Hematopoietic multipotent progenitor cell treated with erythropoietin and hydrocortisone succinate and interleukin-3 and kit ligand, for 4 days (in vitro differentiated cells): ENCODE results near the gene APP.

Source experiments
- DNase-seq: peaks from one replicate; pipeline ENCODE4 v3.0.0-alpha.2; 2015

Gene APP

DNA sequence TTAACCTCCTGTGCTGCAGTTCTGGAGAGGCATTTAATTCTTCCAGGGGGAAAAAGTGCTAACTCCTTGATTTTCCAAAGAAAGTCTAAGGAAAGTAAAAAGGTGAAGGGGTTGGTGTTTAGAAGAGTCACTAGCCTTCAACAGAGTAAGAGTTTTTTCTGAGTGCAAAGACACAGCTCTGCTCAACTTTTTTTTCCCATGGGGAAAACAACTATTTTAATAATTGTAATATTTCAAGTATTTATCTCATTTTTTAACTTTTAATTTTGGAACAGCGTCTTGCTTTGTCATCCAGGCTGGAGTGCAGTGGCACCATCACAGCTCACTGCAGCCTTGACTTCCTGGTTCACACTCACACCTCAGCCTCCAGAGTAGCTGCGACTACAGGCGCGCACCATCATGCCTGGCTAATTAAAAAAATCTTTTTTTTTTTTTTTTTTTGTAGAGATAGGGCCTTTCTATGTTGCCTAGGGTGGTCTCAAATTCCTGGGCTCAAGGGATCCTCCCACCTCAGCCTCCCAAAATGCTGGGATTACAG is 202.6 kb downstream of the APP start:
- no peak for DNase-seq

DNA sequence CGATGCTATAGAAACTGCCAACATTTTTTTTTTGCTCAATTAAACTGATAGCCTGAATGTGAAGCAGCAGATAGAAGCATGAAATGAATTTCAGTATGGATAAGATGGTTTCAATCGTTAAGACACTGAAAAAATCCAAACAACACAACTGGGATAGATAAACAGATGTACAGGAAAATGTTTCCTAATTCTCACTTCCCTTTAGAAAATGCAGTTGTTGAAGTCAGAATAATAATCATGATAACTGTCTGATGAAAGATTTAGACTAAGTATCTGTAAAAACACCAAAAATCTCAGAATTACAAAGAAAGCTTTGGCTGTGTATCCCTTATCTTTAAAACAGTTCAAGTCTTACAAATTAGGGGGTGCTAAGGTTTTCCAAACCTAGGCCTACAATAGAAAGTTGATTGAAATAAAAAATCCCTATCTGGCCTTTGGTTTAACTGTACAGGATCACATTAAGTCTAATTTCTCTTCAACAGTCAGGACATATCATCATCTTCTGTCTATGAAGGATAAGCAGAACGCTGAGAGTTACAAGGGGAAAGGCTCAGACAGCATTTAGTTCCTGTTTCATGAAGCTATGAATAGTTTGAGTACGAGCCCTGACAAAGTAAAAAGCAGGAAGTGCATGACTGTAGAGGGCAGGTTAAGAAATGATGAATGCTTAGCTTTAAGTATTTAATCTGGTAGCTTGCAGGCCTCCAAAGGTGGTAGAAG is 203.2 kb downstream of the APP start:
- DNase-seq = peak; percentile 80

DNA sequence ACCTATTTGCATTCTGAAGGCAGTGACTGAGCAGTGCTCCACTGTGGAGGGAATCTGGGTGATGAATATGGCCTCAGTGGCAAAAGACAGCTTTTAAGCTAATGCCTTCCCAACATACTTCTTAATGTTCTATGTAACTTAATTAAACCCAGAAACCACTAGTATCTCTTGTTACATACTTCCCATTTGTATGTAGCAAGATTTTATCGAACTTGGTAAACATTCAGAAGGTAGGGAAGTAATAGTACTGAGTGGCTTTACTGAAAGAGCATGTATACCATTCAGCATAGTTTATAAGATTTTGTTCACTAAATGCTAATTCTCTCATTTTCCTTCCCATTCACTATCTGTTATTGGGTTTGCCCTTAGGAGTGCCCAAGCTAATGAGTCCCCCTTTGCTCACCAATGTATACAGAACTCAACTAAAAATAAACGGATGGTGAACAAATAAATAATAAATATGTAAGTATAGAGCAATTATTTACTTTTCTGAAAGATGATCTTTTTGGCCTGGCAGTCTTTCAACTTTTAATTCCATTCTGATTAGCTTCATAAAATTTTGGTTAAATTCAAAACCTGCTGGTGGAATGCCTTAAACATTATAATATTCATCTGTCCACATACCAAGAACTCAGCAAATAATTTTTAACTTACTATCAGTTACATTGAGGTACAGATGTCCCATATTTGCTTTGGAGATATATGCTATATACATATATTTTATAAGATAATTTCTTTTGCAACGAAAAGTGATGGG is 204.4 kb downstream of the APP start:
- no peak for DNase-seq

DNA sequence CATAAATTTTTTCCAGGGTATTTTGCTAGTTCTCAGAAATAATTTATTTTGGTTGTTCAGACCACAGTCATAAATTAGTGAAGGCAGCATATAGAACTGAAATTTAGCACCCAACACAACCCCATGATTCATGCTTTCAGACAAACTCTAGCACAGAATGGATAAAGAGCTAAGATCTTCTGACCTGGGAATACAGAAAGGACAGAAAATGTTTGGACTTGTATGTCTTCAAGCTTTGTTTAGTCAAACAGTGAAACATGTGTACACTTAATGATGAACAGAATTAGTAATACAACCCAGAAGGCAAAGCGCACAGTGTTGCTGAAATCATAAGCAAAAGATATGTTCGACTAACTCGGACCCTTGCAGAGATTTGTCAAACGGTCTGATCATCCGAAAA is 205.6 kb downstream of the APP start:
- DNase-seq = no peak

DNA sequence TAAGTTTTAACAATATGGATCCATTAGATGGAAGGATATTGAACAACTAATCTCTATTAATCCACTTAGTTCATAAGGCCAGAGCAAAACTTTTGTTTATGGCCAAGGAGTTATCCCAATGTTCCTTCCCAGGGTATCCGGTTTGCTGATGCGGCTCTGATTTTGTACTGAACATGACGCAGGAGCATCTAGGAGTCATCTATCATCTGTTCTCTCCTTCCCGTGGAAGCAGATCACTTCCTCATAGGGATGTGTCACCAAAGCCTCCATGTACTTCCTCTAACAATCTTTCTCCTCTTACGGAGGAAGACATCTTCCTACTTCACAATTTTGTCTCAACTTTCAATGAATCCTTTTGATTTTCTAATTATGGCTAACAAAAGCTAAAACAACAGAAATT is 206.6 kb downstream of the APP start:
- DNase-seq = no peak

DNA sequence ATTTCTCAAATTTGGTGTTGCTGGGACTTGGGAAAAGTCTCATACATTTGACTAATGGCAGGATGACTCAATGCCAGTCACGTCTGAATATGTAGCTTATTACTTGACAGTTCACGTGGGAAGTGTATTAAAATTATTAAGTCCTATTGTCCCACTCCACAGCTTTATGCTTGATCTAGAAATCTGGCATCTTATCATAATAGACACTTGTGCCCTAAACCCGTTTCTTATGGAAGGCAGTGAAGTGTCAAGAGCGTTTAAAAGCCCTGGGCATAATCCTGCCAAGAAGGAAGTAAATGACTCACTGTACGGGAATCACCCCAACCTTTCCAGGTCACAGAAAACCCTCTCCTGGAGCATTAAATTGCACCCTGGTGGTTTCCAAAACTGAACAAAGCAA is 207.4 kb downstream of the APP start:
- no peak for DNase-seq

DNA sequence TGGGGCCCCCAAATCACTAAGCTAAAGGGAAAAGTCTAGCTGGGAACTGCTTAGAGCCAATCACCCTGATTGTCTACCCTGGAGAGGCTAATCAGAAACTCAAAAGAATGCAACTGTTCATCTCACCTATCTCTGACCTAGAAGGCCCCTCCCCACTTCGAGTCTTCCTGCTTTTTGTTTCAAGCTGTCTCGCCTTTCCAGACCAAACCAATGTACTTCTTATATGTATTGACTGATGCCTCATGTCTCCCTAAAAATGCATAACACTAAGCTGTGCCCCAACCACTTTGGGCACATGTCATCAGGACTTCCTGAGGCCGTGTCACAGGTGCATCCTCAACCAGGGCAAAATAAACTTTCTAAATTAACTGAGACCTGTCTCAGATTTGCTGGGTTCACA is 209.5 kb downstream of the APP start:
- DNase-seq = peak; percentile 14

DNA sequence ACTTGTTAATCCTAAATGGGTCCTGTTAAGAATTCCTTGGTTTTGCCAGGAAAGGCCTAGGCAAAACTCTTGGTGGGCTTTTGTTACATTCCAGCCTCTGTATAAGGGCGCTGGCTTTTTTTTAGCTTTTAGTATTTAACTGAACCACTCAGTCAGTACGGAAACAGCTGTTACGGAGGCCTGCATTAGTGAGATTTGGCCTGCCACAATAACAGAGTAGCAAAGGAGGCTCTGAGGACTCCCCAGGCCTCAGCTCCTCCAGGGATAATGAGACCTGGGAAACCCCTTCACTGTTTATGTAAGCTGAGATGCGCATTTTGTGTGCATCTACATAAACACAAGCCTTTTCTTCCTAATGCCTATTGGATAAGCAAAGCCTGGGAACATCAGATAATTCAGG is 210.2 kb downstream of the APP start:
- DNase-seq = peak; percentile 37

DNA sequence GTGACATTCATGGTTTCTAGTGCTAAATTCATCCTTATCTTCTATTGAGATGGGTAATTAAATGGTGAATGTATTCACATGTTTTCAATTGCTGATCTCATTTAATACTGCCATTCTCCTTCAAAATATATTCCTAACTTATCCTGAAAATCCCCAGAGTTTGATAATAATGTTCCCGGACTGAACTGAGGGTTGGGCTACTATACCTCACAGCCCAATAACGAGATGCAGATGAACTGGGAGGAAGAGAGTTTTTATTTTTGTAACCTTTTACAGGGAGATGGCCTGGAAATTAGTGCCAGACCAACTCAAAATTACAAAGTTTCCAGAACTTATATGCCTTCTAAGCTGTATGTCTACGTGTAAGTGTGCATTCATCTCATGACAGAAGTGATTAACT is 210.8 kb downstream of the APP start:
- DNase-seq = no peak

DNA sequence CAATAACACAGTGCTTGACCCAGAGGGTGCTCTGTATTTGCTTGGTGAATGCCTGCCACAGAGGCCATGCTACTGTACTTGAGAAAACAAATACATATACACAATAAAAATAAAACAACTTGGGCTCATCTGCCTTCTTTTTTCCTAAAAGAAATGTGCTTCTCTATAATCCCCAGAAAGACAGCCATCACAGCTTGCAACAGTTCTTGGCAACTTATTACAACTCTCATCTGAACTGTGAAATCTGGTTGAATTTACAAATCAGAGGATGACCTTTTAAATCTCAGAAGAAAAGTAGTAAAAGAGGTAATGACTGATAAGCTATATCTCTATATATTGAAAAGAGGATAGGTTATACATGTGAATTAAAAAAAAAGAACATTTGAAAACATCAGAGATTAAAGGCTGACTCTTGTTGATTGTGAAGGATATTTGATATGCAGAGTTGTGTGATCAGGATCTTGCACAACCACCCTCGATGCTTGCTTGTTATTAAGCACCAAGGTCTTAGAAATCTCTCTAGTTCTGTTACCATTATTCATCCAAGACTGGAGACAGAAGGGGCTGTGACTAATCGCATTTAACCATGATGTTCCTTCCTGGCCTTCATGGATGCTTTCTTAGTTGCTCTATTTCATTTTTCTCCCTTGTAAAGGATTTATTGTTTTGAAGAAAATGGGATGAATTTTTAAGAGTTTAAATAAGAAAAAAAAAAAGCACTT is 213.4 kb downstream of the APP start:
- DNase-seq = no peak

DNA sequence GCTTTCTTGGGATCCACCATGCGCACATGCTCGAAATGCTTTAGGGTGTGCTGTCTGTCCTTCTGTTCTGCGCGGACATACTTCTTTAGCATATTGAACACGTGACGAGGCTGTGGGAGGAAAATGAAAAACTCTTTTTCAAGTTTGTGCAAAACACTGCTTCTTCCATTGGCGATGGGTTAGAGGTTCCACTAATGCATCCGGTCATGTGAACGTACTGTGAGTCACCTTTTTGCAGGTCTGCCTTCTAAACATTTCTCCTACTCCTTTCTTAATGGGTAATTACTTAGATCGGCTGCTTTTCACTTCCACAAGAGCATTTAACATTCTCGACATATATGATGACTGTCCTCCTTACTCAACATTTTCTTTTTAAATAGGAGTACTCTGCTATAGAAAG is 214.9 kb downstream of the APP start:
- no peak for DNase-seq

DNA sequence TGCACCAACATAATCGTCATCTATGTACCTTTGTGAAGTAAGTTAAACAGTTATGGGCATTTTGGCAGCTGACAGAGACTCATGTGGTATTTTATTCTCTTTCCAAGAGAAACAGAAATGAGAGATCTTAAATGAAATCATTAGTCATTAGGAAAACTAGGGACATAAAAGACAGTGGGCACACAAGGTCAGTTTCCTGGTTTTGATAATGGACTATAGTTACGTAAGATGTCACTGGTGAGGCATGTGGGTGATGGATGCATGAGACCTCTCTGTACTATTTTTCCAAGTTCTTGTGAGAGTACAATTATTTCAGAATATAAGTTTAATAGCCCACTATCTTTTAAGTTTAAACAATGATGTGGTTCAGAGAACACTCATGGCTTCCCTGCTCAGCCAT is 216.9 kb downstream of the APP start:
- no peak for DNase-seq

DNA sequence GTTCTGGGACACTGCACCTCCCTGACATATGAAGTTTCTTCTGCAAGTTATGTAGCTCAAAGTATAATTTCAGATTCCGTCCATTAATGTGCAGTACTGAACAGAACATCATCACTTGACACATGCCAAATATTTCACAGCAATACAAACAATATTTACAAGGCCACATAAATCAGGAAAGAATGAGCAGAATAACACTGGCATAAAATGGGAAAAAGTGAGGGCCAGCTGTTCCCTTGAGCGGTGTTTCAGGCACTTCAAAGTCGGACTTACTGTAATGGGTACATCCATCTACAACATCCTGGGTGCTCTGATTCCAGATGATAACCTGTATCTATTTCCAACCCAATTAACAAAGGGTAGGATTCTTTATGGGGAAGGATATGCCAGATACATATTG is 217.4 kb downstream of the APP start:
- no peak for DNase-seq

DNA sequence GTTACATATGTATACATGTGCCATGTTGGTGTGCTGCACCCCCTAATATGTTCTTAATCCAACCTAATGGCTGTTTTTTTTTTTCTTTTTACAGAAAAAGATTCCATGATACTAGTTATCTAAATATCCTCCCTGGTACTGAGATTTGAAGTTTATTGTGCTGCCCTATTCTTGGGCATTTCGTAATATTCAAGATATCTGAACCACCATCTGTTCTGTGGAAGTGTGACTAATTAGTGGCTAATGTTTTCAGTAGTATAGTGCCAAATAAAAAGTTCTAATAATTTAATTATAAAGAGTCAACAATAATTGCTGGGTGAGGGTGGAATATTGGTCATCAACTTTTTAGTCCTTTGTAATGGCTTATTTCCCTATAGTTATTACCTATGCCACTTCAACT is 218.3 kb downstream of the APP start:
- DNase-seq = peak; percentile 21

DNA sequence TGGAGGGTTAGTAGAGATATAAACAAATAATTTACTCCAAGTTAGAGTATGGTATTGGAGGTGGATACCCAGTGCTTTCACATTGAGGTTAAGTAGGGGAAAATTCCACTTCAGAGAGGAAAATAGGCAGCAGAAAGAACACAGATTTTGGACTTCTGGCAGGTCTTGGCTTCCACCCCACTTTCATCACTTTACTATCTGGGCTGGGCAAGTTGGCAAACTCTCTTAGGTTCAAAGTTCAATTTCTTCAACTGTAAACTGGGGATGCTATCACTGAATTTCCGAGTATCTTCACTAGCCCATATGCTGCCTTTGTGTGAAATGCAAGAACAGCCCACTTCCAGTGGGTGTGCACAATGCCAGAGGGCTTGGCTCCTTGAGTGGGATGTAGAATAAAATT is 220.9 kb downstream of the APP start:
- DNase-seq = no peak

DNA sequence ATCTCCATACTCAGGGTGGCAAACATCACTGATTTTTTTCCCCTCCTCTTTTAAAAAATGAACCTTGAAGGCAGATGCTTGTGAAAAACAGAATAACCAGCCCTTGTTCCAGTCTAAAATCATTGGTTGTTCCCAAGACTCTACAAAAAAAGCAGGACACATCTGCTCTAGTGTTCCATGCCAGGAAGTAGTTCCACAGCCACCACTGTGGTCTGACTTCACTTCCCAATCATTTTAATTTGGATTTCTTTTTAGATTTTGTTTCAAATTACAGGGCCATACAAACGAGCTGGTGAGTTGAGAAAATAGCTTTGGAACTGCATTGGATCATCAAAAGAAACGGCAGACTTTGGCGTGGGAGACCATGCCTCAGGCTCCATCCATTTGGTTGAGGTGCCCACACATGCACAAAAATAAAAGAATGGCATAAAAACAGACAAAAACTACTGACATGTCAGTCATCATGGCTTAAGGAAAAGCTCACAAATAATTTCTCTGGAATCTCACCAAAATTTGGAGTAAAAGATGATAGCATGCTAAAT is 225.8 kb downstream of the APP start:
- DNase-seq = no peak

DNA sequence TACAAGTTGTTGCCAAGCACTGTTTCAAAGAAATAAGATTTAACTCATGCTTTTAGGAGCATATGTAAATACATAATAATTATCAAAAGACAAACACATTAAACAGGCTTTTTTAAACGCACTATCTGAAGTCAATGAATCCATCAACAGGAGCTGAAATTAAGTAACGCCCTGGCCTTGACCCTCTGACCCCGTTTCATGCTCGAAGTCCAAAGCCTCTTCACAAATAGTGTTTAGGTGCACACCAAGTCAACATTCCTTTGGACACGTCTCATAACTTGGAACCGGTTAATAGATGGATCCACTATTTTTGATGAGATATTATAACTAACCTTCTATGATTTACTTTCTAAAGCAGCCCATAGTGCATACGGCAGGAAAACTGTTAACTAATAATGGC is 226.5 kb downstream of the APP start:
- no peak for DNase-seq

DNA sequence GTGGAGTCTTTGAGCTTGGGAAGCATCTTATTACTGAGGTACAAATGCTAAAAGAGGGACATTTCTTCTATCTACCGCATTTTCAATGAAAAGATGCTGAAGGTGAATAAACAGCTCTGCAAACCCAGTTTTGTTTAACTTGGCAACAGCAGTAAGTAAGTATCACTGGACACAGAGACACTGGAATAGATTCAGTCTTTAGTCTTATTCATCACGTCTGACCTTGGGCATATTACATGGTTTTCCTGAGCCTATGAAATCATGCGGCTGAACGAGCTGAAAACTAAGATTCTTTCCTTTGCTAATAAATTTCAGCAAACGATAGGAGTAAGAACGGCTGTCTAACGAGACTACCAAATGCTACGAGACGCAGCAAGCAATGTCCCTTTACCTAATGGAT is 228.4 kb downstream of the APP start:
- DNase-seq = no peak

DNA sequence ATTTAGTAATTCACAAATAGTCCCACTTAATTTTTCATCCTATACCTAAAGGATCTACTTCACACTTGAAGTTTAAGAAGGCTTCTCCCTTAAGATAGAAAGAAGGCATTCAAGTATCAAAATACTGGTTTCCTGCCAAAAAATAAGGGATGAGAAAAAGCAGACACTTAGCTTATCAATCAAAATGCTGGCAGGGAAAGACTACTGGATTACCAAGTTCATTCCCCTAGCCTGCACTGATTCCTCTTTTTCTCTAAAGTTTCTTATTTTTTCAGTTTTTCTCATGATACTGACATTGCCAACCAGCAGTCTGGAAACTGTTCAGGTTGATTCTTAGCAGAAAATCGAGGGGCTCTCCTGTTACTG is 231.2 kb downstream of the APP start:
- DNase-seq = no peak

DNA sequence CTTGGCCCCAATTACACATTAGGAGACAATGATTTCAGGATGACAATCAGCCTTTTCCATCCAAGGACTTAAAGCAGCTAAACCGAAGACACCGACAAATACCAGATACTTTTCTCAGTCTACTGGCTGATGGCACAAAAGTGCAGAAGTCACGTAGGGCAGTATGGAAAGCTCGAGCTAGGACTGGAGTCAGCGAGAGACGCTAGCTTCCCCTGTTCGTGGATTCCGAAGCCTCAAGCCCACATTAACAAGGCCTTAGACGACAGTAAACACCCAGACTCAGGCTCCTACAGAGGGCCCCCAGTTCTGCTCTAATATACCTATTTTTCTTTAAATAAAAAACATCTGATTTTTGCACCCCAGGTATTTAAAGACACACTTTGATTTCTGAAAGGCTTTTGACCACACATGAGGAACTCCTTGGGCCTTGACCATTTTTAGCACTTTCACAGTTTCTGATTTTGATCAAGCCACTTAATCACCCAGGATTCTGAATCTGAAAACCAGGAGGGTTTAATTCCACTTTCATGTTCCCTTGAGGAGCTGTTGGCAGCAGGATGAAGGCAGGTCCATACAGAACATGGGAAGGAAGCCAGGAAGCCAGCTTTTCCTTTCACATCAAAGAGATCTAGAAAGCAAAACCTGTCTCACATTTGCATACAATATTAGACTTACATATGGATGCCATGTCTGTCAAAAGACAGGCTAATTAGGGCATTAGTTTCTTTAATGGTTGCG is 231.7 kb downstream of the APP start:
- DNase-seq = no peak

DNA sequence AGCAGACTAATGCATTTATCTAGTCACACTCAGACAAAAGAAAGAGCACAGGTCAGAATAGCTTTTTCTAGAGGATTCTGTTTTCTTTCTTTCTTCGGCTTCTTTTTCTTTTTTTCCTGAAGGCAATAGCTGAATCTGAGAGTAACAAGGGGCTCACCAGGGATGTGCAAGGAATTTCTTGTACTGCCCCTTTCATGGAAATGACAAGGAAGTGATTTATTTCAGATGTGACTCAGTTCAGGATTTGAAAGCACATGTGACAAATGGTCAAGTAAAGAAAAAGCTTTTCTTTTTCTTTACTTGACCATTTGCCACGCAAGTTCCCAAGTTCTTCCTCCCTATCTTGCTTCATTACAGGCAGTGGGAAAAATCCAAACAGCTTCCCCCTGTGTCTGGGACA is 233.8 kb downstream of the APP start:
- no peak for DNase-seq

DNA sequence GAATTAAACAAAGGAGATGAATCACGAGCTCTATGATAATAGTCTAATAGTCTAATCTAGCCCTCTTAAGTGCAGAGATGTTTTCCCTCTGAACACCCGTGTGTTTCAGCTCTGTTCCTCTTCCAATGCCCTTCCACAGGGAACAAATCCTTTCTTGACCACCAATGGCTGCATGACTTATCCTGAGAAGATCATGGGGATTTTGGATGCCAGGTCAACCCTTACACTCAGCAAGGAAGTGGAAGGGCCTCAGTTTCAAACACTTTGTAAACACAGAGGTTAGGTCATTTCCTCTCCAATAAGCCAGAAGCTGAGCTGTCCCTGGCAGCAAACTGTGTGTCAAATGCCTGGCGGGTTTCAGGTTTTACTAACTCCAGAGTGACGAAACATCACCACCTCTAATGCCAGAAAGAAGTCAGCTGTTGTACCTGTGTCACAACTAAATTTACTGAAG is 235.8 kb downstream of the APP start:
- peak; percentile 26 for DNase-seq

DNA sequence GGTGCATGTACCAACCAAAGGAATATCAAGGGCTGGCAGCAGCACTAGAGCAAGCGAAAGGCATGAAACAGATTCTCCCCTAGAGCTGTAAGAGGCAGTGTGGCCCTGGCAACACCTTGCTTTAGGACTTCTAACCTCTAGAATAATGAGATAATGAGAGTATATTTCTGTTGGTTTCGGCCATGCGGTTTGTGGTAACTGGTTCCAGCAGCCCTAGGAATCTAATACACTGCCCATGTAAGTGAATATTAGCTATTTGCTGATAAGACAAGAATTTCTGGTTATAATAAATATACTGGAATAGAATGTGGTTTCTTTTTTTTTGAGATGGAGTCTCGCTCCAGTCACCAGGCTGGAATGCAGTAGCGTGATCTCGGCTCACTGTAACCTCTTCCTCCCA is 236.4 kb downstream of the APP start:
- no peak for DNase-seq
